Ovary (tissue), 9 donors: ENCODE results near the gene SIX3. TPM values are rescaled to one million over a fixed set of nuclear protein-coding genes. Genes with fewer than 3 reads are reported as not detected.

Experiments
- DNase-seq, 5 donors: peaks; one replicate each; pipeline ENCODE4 v3.0.0-alpha.2; 2019 to 2020
- H3K27ac ChIP-seq, 2 donors: fragments of 200-600 bp; one replicate each; pipeline versions ENCODE4 v1.5.1 to v1.8.0; 2019 to 2022
- H3K27me3 ChIP-seq: fragments of 200-600 bp; one replicate; pipeline ENCODE4 v1.8.0; 2022
- H3K36me3 ChIP-seq: fragments of 200-600 bp; sonication (generic); one replicate; pipeline ENCODE4 v1.5.1; 2019
- H3K4me1 ChIP-seq: one replicate; pipeline ENCODE4 v1.8.1; 2013; ENCODE audit warnings: mild to moderate bottlenecking, moderate library complexity; ENCODE audit not compliant: insufficient read depth
- H3K4me3 ChIP-seq: fragments of 200-600 bp; sonication (generic); one replicate; pipeline ENCODE4 v1.5.1; 2017
- H3K9me3 ChIP-seq, 2 donors: fragments of 200-600 bp in 1 of 2; sonication (generic) in 1 of 2; one replicate each; pipeline versions ENCODE4 v1.5.1 to v1.8.1; 2013 to 2019; ENCODE audit warnings: mild to moderate bottlenecking in 1 of 2, moderate library complexity in 1 of 2
- CTCF ChIP-seq, 3 donors: fragments of 450-650 bp in 2 of 3; fragments of 200-600 bp in 1 of 3; IDR thresholded peaks; one replicate each; pipeline versions ENCODE4 v1.5.1 to v1.8.0; 2016 to 2022; ENCODE audit warnings: antibody characterized with exemption in 3 of 3, mild to moderate bottlenecking in 1 of 3
- EP300 ChIP-seq: sonication (generic); formaldehyde crosslinking; IDR thresholded peaks from one replicate; pipeline ENCODE4 v1.6.1; 2017; ENCODE audit warnings: antibody characterized with exemption
- POLR2A ChIP-seq: fragments of 450-650 bp; IDR thresholded peaks from one replicate; pipeline ENCODE4 v1.6.1; 2017; ENCODE audit warnings: antibody characterized with exemption, mild to moderate bottlenecking, moderate library complexity
- WGBS, 3 donors: extraction: QIAGEN DNeasy Blood & Tissue Kit in 1 of 3; methylation state at CpG; one replicate each; pipeline versions ENCODE4 v1.1.5 to v1.1.7; 2013 to 2017; 5-methylcytosine and 5-hydroxymethylcytosine counted together
- intact Hi-C, 4 donors: fragments of 100-400 bp; cut with DNase I; formaldehyde crosslinking; loops; one replicate each; pipeline versions ENCODE4 v1.11.0 to v1.15.1; 2022 to 2023
- polyA plus RNA-seq, 2 donors: library from polyadenylated mRNA; stranded (reverse); fragments of 200-250 nt in 1 of 2; fragments of 350-450 nt in 1 of 2; fragmentation: Illumina TruSeq in 1 of 2; extraction: RNeasy Lipid Tissue Mini Kit (QIAGEN cat#74804) in 1 of 2; gene quantifications; one replicate each; pipeline ENCODE4 v1.2.3, GENCODE V29; 2013 to 2014
- total RNA-seq, 7 donors: library from RNA; depleted of rRNA in 2 of 7; stranded (reverse); fragments of >200 nt in 2 of 7; fragmentation: NEBNext Ultra II Directional in 3 of 7; extraction: Animal tissue kit (Norgen Biotek cat#: 25700) in 3 of 7; gene quantifications; one replicate each; pipeline versions ENCODE4 v1.1.0 to v1.2.4, GENCODE V29; 2016 to 2023
- donor health status: DM: no; HTN: no; CAD: no; lungs with moderate emphysema.
- donor health status: DM: no; HTN: no; CAD: no.
- donor health status: Bipolar disorder and iron deficiency.
- donor health status: DM: yes; HTN: yes; CAD: no.
- donor health status: DM: no; HTN: no; CAD: no.
- donor health status: DM: yes; HTN: yes; CAD: no.

The SIX3 gene
- total and polyA plus RNA-seq, 9 donors = not detected

GRCh38 chr2:44922776-44923175 is 18.7 kb upstream of the SIX3 start:
- no peaks in the 10 kb centered on the region for H3K9me3 ChIP-seq
- WGBS, 3 donors = 78 to 84% (median 79%) methylated on average over 6 of the region's 6 CpGs
- no peaks in the 10 kb centered on the region for H3K27me3 ChIP-seq
- no peak overlapping the region for H3K27ac ChIP-seq
- H3K4me1 ChIP-seq = no peaks in the 10 kb centered on the region
- no peak overlapping the region for H3K4me3 ChIP-seq
- intact Hi-C loops = no loop called here
- TF ChIP-seq POLR2A (no peak), EP300 (no peak), CTCF (IDR thresholded peaks at IDR 0.05) (no peak)
- H3K36me3 ChIP-seq = no peaks in the 10 kb centered on the region
- no peak for DNase-seq

GRCh38 chr2:44925561-44926136 is 15.9 kb upstream of the SIX3 start:
- DNase-seq = no peak
- Histone ChIP-seq H3K4me1 (peaks cover 2% of the 10 kb centered on the region), H3K4me3 (no peak overlapping the region), H3K36me3 (no peaks in the 10 kb centered on the region), H3K27me3 (no peaks in the 10 kb centered on the region), H3K27ac (no peak overlapping the region), H3K9me3 (no peaks in the 10 kb centered on the region)
- intact Hi-C loops = no loop called here
- no peak for TF ChIP-seq CTCF (IDR thresholded peaks at IDR 0.05)
- TF ChIP-seq POLR2A = no peak
- TF ChIP-seq EP300 = no peak
- WGBS, 3 donors = 19 to 34% (median 23%) methylated on average over 4 of the region's 4 CpGs

GRCh38 chr2:44926957-44927356 is 14.5 kb upstream of the SIX3 start:
- no peak for TF ChIP-seq CTCF (IDR thresholded peaks at IDR 0.05)
- no peak for TF ChIP-seq EP300
- TF ChIP-seq POLR2A = no peak
- H3K4me3 ChIP-seq = no peak overlapping the region
- no peak for DNase-seq

GRCh38 chr2:44927985-44928482 is 13.5 kb upstream of the SIX3 start:
- WGBS, 3 donors = 3 to 5% (median 4%) methylated on average over 36 of the region's 36 CpGs
- no peaks in the 10 kb centered on the region for H3K27me3 ChIP-seq
- H3K4me3 ChIP-seq = no peak overlapping the region
- TF ChIP-seq EP300 (no peak), POLR2A (no peak), CTCF (IDR thresholded peaks at IDR 0.05) (no peak)
- intact Hi-C loops = no loop called here
- DNase-seq = no peak
- H3K36me3 ChIP-seq = no peaks in the 10 kb centered on the region
- H3K27ac ChIP-seq = no peak overlapping the region
- H3K4me1 ChIP-seq = peaks cover 2% of the 10 kb centered on the region
- H3K9me3 ChIP-seq = peaks cover 0 to 7% of the 10 kb centered on the region in 2 donors

More at GRCh38 chr2:44926957-44927356, 14.5 kb upstream of the SIX3 start:
- Histone ChIP-seq H3K4me1 (peaks cover 2% of the 10 kb centered on the region), H3K27me3 (no peaks in the 10 kb centered on the region), H3K36me3 (no peaks in the 10 kb centered on the region), H3K9me3 (peaks cover 0 to under 1% of the 10 kb centered on the region in 2 donors), H3K27ac (no peak overlapping the region)
- intact Hi-C loops = no loop called here
- WGBS, 3 donors = 16 to 17% (median 17%) methylated on average over 9 of the region's 9 CpGs
